ENCODE data around the gene PHTF1.
"Not testable (repeated sequence)": the region's sequence is repeated elsewhere in the genome, so short reads cannot be mapped to it uniquely, and the experiment has no call there.

The PHTF1 gene

GRCh38 chr1:113718621-113719020 is 40.7 kb downstream of the PHTF1 start:
- not testable (repeated sequence) for DNase-seq (ENCODE audit: low read depth in 2 of 2)

DNA sequence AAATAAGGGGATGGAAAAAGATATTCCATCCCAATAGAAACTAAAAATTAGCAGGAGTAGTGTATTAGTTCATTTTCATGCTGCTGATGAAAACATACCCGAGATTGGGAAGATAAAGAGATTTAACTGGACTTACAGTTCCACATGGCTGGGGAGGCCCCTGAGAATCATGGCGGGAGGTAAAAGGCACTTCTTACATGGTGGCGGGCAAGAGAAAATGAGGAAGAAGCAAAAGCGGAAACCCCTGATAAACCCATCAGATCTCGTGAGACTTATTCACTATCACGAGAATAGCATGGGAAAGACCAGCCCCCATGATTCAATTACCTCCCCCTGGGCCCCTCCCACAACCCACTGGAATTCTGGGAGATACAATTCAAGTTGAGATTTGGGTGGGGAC is 41.8 kb downstream of the PHTF1 start:
- not testable (repeated sequence) for DNase-seq (ENCODE audit: low read depth in 2 of 2)

- DNase-seq (ENCODE audit: low read depth in 2 of 2) = no peak
Observed at GRCh38 chr1:113714606-113715269, 44.5 kb downstream of the PHTF1 start.

GRCh38 chr1:113701429-113701828 is 57.9 kb downstream of the PHTF1 start:
- DNase-seq (ENCODE audit: low read depth in 2 of 2) = no peak

DNA sequence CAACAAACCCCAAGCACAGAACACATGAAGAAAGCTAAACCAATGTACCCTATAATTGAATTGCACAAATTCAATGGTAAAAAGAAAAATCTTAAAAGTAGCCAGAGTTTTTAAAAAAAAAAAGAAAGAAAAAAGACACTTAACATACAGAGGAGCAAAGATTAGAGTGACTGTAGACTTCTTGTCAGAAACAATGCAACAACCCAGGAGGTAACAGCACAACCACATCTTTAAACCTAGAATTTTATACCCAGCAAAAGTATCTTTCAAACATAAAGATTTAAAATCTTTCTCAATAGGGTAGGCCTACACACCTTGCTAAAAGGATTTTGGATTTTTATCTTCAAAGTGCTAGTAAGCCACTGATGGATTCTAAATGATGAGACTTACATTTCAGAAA is 64.4 kb downstream of the PHTF1 start:
- no peak for DNase-seq (ENCODE audit: low read depth in 2 of 2)

GRCh38 chr1:113692824-113693431 is 66.4 kb downstream of the PHTF1 start:
- DNase-seq (ENCODE audit: low read depth in 2 of 2) = no peak

DNA sequence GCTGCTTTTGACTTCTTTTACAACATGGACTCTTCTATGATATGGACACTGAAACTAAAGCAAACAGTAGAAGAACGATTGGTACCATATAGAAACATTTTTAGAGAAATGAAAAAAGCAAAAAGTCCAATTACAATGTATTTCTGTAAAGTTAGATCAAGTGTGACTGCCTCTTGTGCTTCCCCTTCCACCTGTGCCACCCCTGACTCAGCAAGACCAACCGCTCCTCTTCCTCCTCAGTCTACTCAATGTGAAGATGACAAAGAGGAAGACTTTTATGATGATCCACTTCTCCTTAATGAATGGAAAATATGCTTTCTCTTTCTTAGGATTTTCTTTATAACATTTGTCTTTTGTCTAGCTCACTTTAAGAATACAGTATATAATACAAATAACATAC is 66.9 kb downstream of the PHTF1 start:
- DNase-seq (ENCODE audit: low read depth in 2 of 2) = no peak

DNA sequence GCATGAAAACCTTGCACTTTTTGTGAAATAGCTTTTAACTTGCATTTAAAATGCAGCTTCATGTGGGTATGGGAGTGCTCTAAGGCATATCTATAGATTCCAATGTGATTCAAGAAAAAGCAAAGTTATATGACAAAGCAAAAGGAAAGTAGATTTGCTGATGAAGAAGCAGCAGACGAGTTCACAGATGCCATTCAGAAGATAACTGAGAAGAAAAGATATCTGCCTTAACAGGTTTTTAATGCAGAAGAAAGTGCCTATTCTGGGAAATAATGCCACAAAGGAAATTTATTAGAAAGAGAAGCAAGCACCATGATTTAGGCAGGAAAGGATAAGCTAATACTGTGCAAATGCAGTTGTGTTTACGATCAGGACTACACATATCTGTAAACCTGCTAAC is 68.1 kb downstream of the PHTF1 start:
- DNase-seq (ENCODE audit: low read depth in 2 of 2) = no peak

DNA sequence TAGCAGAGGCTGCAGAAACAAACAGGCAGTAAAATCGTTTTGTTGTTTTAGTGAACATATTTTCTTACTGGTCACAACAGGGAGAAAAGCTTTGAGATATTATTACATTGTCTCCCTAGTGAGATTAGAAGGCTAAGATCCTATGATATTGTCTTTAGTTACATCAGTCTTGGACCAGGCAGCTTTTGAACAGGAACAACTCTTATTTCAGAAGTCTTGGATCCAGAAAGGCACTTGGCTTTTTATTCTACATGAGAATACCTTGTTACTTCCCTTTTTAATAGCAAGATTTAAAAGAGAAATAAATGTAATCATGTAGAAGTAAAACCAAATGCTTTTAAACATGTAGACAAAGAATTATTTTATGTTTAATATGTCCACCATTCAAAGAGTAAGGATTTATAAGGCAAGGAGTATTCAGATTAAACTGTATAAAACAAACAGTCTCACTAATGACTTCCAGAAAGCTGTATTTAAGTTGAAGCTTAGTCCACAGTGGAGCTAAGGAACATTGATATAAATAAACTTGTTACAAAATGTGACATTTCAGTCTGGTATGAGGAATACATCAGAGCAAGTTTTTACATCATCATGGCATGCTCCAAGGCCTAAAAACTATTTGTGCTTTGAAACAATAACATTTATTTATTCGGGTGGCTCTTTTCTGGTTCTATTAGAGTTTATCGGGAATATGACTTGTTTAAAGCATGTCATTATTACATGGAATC is 72.2 kb downstream of the PHTF1 start:
- DNase-seq (ENCODE audit: low read depth in 2 of 2) = no peak

DNA sequence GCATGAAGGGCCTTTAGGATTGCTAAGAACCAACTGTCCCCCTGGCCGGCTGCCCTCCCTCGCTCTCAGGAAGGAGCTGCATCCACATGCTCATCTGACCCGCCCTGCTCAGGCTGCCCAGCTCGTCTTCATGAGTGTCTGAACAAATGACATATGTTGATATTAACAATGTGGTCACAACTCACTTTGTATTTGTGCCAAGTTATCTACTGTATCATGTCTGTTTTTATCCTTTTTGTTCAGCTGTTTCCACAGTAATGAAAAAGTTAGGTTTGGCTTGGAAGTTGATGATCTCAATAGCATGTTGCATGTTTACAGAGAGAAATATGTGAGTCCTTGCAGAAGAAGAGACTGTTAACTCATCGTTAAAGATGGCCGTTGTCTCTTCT is 75.1 kb downstream of the PHTF1 start:
- DNase-seq (ENCODE audit: low read depth in 2 of 2) = no peak

GRCh38 chr1:113683384-113684152 is 75.7 kb downstream of the PHTF1 start:
- no peak for DNase-seq (ENCODE audit: low read depth in 2 of 2)

GRCh38 chr1:113681596-113682337 is 77.5 kb downstream of the PHTF1 start:
- DNase-seq (ENCODE audit: low read depth in 2 of 2) = no peak

DNA sequence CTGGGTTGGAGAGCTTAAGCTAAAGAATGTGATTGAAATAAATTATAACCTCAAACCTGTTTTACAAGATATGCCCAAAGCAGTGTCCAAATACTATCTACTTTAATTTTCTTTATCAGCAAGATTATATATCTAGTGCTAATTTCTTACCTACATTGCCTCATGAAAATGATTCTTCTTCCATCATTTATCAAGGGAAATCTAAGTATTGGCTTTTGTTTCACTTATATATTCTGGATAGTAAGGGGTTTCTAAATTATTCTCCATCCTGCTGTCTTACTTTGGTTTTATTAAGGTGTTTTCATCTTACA is 81.2 kb downstream of the PHTF1 start:
- no peak for DNase-seq (ENCODE audit: low read depth in 2 of 2)

DNA sequence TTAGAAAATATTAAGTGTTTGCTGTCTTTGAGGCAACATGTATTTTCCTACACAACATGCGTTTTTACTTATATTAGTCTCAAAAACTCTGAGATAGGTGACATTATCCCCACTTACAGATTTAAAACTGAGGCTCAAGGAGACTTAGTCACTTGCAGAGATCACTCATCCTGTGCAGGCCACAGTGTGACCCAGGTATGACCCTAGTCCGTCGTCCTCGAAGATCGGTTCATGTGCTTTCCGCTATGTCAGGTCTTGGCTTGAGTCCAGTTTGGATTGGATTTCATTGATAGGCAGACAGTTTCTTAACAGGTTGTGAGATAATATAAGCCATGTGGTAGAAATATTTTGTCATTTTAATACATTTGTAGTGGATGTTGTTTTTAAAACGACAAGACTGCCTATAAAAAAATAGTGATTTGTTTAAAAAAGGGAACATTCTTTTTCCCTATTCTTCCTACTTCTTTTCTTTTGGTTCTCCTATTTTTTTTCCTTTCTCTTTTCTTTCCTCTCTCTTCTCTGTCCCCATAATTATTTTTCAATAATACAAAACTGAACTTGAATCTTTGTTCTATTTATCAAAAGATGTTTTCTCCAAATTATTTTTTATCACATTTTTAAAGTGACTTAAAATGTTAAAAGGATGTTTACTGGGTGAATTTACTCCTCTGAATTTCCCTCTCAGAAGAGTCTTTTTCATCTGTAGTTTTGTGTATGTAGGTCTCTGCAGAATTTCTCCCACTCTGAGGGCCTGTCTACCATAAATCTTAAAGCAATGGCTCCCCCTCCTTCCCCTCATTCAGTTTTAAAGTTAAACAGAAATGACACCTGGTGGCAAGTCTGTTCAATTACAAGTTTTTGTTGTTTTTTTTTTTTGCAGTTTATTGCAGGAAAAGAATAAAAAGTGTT is 81.8 kb downstream of the PHTF1 start:
- DNase-seq (ENCODE audit: low read depth in 2 of 2) = no peak

GRCh38 chr1:113676524-113676923 is 82.8 kb downstream of the PHTF1 start:
- no peak for DNase-seq (ENCODE audit: low read depth in 2 of 2)

- DNase-seq (ENCODE audit: low read depth in 2 of 2) = no peak
Observed at GRCh38 chr1:113675302-113675701, 84.0 kb downstream of the PHTF1 start.

DNA sequence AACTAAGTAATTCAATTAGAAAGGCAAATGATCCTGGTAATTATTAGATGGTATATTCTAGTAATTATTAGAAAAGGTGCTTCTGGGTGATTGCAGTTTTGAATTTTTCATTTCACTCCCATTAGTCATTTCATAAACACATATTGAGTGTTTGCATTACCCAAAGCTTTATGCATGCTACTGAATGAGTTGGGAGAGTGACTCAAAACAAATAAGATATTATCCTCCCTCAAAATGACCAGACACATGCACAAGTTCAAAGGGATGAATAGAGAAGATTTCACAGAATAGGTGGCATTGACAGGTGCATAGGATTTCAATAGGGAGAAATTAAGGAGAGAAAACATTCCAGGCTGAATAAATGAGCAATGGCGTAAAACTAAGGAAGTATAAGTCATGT is 84.7 kb downstream of the PHTF1 start:
- no peak for DNase-seq (ENCODE audit: low read depth in 2 of 2)

DNA sequence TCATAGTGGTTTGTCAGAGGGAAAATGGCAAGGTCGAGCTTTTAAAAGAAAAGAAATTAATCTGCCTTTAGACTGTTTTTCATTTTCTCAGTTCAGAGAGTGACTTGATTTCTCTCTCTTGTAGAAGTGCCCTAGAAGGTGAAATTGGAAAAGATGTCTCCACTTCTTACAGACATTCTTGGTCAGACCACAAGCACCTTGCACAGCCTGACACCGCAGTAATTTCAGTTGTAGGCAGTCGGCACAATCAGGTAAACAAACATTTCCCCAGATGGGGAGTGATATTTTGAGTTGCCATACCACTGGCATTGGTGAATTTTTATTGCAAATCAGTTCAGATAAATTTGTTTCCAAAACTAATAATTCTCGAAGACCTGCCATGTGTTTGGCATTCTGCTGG is 86.8 kb downstream of the PHTF1 start:
- no peak for DNase-seq (ENCODE audit: low read depth in 2 of 2)

DNA sequence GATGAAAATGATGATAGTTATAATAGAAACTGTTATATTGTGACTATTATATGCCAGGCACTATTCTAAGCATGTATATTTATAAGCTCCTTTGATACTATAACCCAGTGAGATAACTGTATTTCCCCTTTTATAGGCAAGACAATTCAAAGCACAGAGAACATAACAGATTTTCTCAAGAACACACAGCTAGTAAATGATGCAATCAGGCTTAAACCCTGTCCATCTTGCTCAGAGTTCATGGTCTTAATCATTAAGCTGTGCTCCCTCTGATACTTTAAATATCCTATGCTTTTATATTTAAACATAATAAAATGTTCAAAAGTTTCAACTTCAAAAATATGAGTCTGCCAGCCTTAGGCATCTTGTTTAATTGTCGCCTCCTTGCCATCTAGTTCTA is 88.6 kb downstream of the PHTF1 start:
- DNase-seq (ENCODE audit: low read depth in 2 of 2) = no peak

GRCh38 chr1:113669988-113670387 is 89.3 kb downstream of the PHTF1 start:
- no peak for DNase-seq (ENCODE audit: low read depth in 2 of 2)

- no peak for DNase-seq (ENCODE audit: low read depth in 2 of 2)
Observed at GRCh38 chr1:113666126-113666525, 93.2 kb downstream of the PHTF1 start.
